Liver (tissue), 9 donors: ENCODE results near the gene SRXN1. TPM values are rescaled to one million over a fixed set of nuclear protein-coding genes. Genes with fewer than 3 reads are reported as not detected.

Source experiments
- DNase-seq: peaks from one replicate; pipeline ENCODE4 v3.0.0-alpha.2; 2017; ENCODE audit warnings: low spot score
- H3K27ac ChIP-seq, 2 donors: one replicate each; pipeline ENCODE4 v1.7.0; 2013; ENCODE audit warnings: inconsistent platforms in 2 of 2, low read length in 2 of 2, control low read depth in 1 of 2, low read depth in 1 of 2, mild to moderate bottlenecking in 1 of 2
- H3K27me3 ChIP-seq, 4 donors: one replicate each; pipeline versions ENCODE4 v1.6.1 to v1.7.0; 2013; ENCODE audit warnings: low read length in 3 of 4, inconsistent platforms in 1 of 4, mild to moderate bottlenecking in 1 of 4, moderate library complexity in 1 of 4; ENCODE audit not compliant: control insufficient read depth in 4 of 4, insufficient read depth in 4 of 4
- H3K36me3 ChIP-seq, 4 donors: one replicate each; pipeline versions ENCODE4 v1.6.1 to v1.7.0; 2013; ENCODE audit warnings: low read length in 3 of 4, mild to moderate bottlenecking in 3 of 4, low read depth in 1 of 4, moderate library complexity in 1 of 4; ENCODE audit not compliant: control insufficient read depth in 4 of 4, insufficient read depth in 3 of 4
- H3K4me1 ChIP-seq, 4 donors: one replicate each; pipeline versions ENCODE4 v1.6.1 to v1.7.0; 2013; ENCODE audit warnings: low read length in 3 of 4, mild to moderate bottlenecking in 3 of 4, moderate library complexity in 1 of 4; ENCODE audit not compliant: control insufficient read depth in 4 of 4, insufficient read depth in 4 of 4
- H3K4me3 ChIP-seq, 3 donors: one replicate each; pipeline versions ENCODE4 v1.6.1 to v1.7.0; 2013; ENCODE audit warnings: low read length in 3 of 3, control low read depth in 1 of 3, low read depth in 1 of 3, mild to moderate bottlenecking in 1 of 3
- H3K9ac ChIP-seq, 2 donors: one replicate each; pipeline ENCODE4 v1.7.0; 2013; ENCODE audit warnings: low read length in 2 of 2, mild to moderate bottlenecking in 2 of 2, moderate library complexity in 2 of 2, control low read depth in 1 of 2, low read depth in 1 of 2
- H3K9me3 ChIP-seq, 4 donors: one replicate each; pipeline versions ENCODE4 v1.6.1 to v1.7.0; 2013; ENCODE audit warnings: low read length in 3 of 4; ENCODE audit not compliant: control insufficient read depth in 4 of 4
- ATF3 ChIP-seq: IDR thresholded peaks from 2 replicates; pipeline ENCODE4 v1.6.1; 2016; ENCODE audit warnings: antibody characterized with exemption
- CTCF ChIP-seq: fragments of 150-350 bp; IDR thresholded peaks from 2 replicates; pipeline ENCODE4 v1.5.1; 2017; ENCODE audit warnings: improper control_type of control experiment, low read depth, low read length; ENCODE audit not compliant: missing input control
- EGR1 ChIP-seq, 2 donors: IDR thresholded peaks; 2 replicates each; pipeline ENCODE4 v1.6.1; 2016 to 2018; ENCODE audit warnings: antibody characterized with exemption in 2 of 2, low read depth in 2 of 2
- FOXA1 ChIP-seq: IDR thresholded peaks from 2 replicates; pipeline ENCODE4 v1.6.1; 2016; ENCODE audit warnings: antibody characterized with exemption
- FOXA2 ChIP-seq: IDR thresholded peaks from 2 replicates; pipeline ENCODE4 v1.6.1; 2016; ENCODE audit warnings: antibody characterized with exemption
- GABPA ChIP-seq, 2 donors: IDR thresholded peaks in 1 of 2; conservative IDR thresholded peaks in 1 of 2; 2 replicates each; pipeline ENCODE4 v1.6.1; 2016; ENCODE audit warnings: antibody characterized with exemption in 2 of 2, mild to moderate bottlenecking in 1 of 2, moderate library complexity in 1 of 2
- HNF4A ChIP-seq, 2 donors: conservative IDR thresholded peaks; 2 replicates each; pipeline ENCODE4 v1.6.1; 2016; ENCODE audit warnings: antibody characterized with exemption in 2 of 2, mild to moderate bottlenecking in 2 of 2
- HNF4G ChIP-seq: IDR thresholded peaks from 2 replicates; pipeline ENCODE4 v1.6.1; 2016; ENCODE audit warnings: antibody characterized with exemption
- JUND ChIP-seq, 2 donors: IDR thresholded peaks; 2 replicates each; pipeline ENCODE4 v1.6.1; 2016; ENCODE audit warnings: antibody characterized with exemption in 2 of 2
- MAX ChIP-seq: IDR thresholded peaks from 2 replicates; pipeline ENCODE4 v1.6.1; 2016; ENCODE audit warnings: antibody characterized with exemption
- NR2F2 ChIP-seq: IDR thresholded peaks from 2 replicates; pipeline ENCODE4 v1.6.1; 2016; ENCODE audit warnings: antibody characterized with exemption
- RAD21 ChIP-seq, 2 donors: IDR thresholded peaks; 2 replicates each; pipeline ENCODE4 v1.6.1; 2016; ENCODE audit warnings: antibody characterized with exemption in 2 of 2, mild to moderate bottlenecking in 2 of 2
- REST ChIP-seq: IDR thresholded peaks from 2 replicates; pipeline ENCODE4 v1.6.1; 2016; ENCODE audit warnings: antibody characterized with exemption, mild to moderate bottlenecking
- SP1 ChIP-seq: IDR thresholded peaks from 2 replicates; pipeline ENCODE4 v1.6.1; 2018; ENCODE audit warnings: antibody characterized with exemption, mild to moderate bottlenecking
- TAF1 ChIP-seq: conservative IDR thresholded peaks from 2 replicates; pipeline ENCODE4 v1.6.1; 2016; ENCODE audit warnings: antibody characterized with exemption, mild to moderate bottlenecking
- YY1 ChIP-seq: IDR thresholded peaks from 2 replicates; pipeline ENCODE4 v1.6.1; 2016; ENCODE audit warnings: antibody characterized with exemption, mild to moderate bottlenecking
- ZBTB33 ChIP-seq: IDR thresholded peaks from 2 replicates; pipeline ENCODE4 v1.6.1; 2016; ENCODE audit warnings: antibody characterized with exemption
- WGBS: extraction: QIAGEN DNeasy Blood & Tissue Kit; methylation state at CpG from one replicate; pipeline ENCODE4 v1.1.7; 2013; 5-methylcytosine and 5-hydroxymethylcytosine counted together
- polyA plus RNA-seq, 2 donors: library from polyadenylated mRNA; stranded (reverse) in 1 of 2; unstranded in 1 of 2; fragments of 200-250 nt in 1 of 2; fragments of >200 nt in 1 of 2; fragmentation: Nextera tagmentation in 1 of 2; extraction: Ambion mirVana in 1 of 2; gene quantifications; one replicate each; pipeline versions ENCODE4 v1.2.1 to v1.2.3, GENCODE V29; 2013 to 2015
- total RNA-seq, 2 donors: library from RNA; depleted of rRNA; stranded (reverse); fragments of >200 nt; gene quantifications; one replicate each; pipeline ENCODE4 v1.2.3, GENCODE V29; 2014
- donor health status: healthy.
- donor health status: healthy.
- donor health status: healthy.
- donor health status: healthy.
- donor health status: healthy.

The SRXN1 gene
- total and polyA plus RNA-seq, 4 donors, result 14.3 to 60.2 (median 24.8) TPM

GRCh38 chr20:634148-634925 is 18.7 kb downstream of the SRXN1 start (continued):
- TF ChIP-seq CTCF (no peak), JUND (IDR thresholded peaks at IDR 0.05) (no peak), EGR1 (IDR thresholded peaks at IDR 0.05; ENCODE audit: low read depth in 2 of 2) (no peak), NR2F2 (no peak), REST (no peak)

GRCh38 chr20:631101-631500 is 21.9 kb downstream of the SRXN1 start:
- H3K9me3 ChIP-seq, result no peaks in the 10 kb centered on the region
- no peak overlapping the region for H3K27ac ChIP-seq
- H3K36me3 ChIP-seq, result no peaks in the 10 kb centered on the region
- TF ChIP-seq NR2F2, result no peak
- TF ChIP-seq HNF4A (conservative IDR thresholded peaks at IDR 0.05), result no peak
- TF ChIP-seq HNF4G, result no peak
- no peaks in the 10 kb centered on the region for H3K27me3 ChIP-seq
- WGBS, result 71% methylated on average over 1 of the region's 1 CpG
- no peaks in the 10 kb centered on the region for H3K4me1 ChIP-seq
- DNase-seq, result no peak
- no peak overlapping the region for H3K9ac ChIP-seq
- no peak overlapping the region for H3K4me3 ChIP-seq

- no peak overlapping the region for H3K9ac ChIP-seq
- H3K4me3 ChIP-seq, result no peak overlapping the region
- WGBS, result 73% methylated on average over 2 of the region's 2 CpGs
- no peaks in the 10 kb centered on the region for H3K27me3 ChIP-seq
- H3K36me3 ChIP-seq, result no peaks in the 10 kb centered on the region
- no peaks in the 10 kb centered on the region for H3K4me1 ChIP-seq
- peaks cover 0 to 2% (median 0%) of the 10 kb centered on the region in 4 donors for H3K9me3 ChIP-seq
- TF ChIP-seq REST (no peak), MAX (no peak), EGR1 (IDR thresholded peaks at IDR 0.05; ENCODE audit: low read depth in 2 of 2) (no peak), FOXA1 (no peak), ZBTB33 (no peak), TAF1 (no peak), GABPA (IDR thresholded peaks at IDR 0.05 in 1 of 2, conservative IDR thresholded peaks at IDR 0.05 in 1 of 2) (no peak), HNF4G (no peak), YY1 (no peak), NR2F2 (no peak), HNF4A (conservative IDR thresholded peaks at IDR 0.05) (no peak), JUND (IDR thresholded peaks at IDR 0.05) (no peak), RAD21 (IDR thresholded peaks at IDR 0.05) (no peak), SP1 (no peak), FOXA2 (no peak), ATF3 (no peak)
- H3K27ac ChIP-seq, result no peak overlapping the region
- DNase-seq, result no peak
These were observed 26.4 kb downstream of the SRXN1 start for GRCh38 chr20:626579-626978.
